WTC11 (cell line): Measurements from ENCODE around the gene TMC7.

ENCODE experiments used
- CREB1 ChIP-seq: sonication (generic); formaldehyde crosslinking; IDR thresholded peaks from 2 replicates; pipeline ENCODE4 v1.8.0; 2023; ENCODE audit warnings: mild to moderate bottlenecking, missing genetic modification reagents
- CREM ChIP-seq: sonication (generic); formaldehyde crosslinking; IDR thresholded peaks from 2 replicates; pipeline ENCODE4 v1.8.1; 2022; ENCODE audit warnings: mild to moderate bottlenecking, missing genetic modification reagents, moderate library complexity
- NFYB ChIP-seq: sonication (generic); formaldehyde crosslinking; conservative IDR thresholded peaks from 2 replicates; pipeline ENCODE4 v1.8.0; 2022; ENCODE audit warnings: low read depth, missing genetic modification reagents
- SOX15 ChIP-seq: fragments of 250-450 bp; sonication (Bioruptor Pico); IDR thresholded peaks from 2 replicates; pipeline ENCODE4 v1.9.0; 2021; ENCODE audit warnings: mild to moderate bottlenecking
- TF ChIP-seq, protein P1 (sequence below): sonication (generic); formaldehyde crosslinking; IDR thresholded peaks from 2 replicates; pipeline ENCODE4 v1.8.0; 2022; ENCODE audit warnings: mild to moderate bottlenecking, missing genetic modification reagents
- TF ChIP-seq, protein P2 (sequence below): fragments of 200-600 bp; IDR thresholded peaks from 2 replicates; pipeline ENCODE4 v1.8.0; 2022; ENCODE audit warnings: antibody characterized with exemption
- TF ChIP-seq, protein P3 (sequence below): sonication (generic); formaldehyde crosslinking; IDR thresholded peaks from 2 replicates; pipeline ENCODE4 v1.8.0; 2023; ENCODE audit warnings: missing genetic modification reagents
- TF ChIP-seq, protein P4 (sequence below): sonication (generic); formaldehyde crosslinking; IDR thresholded peaks from 2 replicates; pipeline ENCODE4 v1.8.0; 2023; ENCODE audit warnings: missing genetic modification reagents, mild to moderate bottlenecking, borderline replicate concordance
- TF ChIP-seq, protein P5 (sequence below): sonication (generic); formaldehyde crosslinking; IDR thresholded peaks from 2 replicates; pipeline ENCODE4 v1.8.1; 2023; ENCODE audit warnings: mild to moderate bottlenecking, missing genetic modification reagents

DNA sequence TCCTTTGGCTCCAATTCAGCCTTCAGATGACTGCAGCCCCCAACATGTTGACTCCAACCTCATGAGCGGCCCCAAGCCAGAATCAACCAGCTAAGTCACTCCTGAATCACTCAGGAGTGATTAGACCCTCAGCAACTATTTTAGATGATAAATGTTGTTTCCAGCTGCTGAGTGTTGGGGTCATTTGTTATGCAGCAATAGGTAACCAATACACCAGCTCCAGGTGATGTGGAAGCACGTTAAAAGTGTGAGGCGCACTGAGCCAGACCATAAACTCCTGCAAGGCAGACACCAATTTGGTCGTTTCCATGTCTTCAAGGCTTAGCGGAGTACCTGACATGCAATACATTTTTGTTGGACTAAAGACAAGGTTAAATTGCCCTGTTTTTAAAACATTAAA is 101.1 kb downstream of the TMC7 start:
- TF ChIP-seq, protein P1, sequence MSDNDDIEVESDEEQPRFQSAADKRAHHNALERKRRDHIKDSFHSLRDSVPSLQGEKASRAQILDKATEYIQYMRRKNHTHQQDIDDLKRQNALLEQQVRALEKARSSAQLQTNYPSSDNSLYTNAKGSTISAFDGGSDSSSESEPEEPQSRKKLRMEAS (CRISPR knock-in tag), result no peak
- TF ChIP-seq SOX15 (CRISPR knock-in tag) (no peak), NFYB (CRISPR knock-in tag) (no peak), CREM (no peak), CREB1 (CRISPR knock-in tag) (no peak)
- TF ChIP-seq, protein P2, sequence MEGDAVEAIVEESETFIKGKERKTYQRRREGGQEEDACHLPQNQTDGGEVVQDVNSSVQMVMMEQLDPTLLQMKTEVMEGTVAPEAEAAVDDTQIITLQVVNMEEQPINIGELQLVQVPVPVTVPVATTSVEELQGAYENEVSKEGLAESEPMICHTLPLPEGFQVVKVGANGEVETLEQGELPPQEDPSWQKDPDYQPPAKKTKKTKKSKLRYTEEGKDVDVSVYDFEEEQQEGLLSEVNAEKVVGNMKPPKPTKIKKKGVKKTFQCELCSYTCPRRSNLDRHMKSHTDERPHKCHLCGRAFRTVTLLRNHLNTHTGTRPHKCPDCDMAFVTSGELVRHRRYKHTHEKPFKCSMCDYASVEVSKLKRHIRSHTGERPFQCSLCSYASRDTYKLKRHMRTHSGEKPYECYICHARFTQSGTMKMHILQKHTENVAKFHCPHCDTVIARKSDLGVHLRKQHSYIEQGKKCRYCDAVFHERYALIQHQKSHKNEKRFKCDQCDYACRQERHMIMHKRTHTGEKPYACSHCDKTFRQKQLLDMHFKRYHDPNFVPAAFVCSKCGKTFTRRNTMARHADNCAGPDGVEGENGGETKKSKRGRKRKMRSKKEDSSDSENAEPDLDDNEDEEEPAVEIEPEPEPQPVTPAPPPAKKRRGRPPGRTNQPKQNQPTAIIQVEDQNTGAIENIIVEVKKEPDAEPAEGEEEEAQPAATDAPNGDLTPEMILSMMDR, result no peak
- TF ChIP-seq, protein P3, sequence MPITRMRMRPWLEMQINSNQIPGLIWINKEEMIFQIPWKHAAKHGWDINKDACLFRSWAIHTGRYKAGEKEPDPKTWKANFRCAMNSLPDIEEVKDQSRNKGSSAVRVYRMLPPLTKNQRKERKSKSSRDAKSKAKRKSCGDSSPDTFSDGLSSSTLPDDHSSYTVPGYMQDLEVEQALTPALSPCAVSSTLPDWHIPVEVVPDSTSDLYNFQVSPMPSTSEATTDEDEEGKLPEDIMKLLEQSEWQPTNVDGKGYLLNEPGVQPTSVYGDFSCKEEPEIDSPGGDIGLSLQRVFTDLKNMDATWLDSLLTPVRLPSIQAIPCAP (CRISPR knock-in tag), result no peak
- TF ChIP-seq, protein P4, sequence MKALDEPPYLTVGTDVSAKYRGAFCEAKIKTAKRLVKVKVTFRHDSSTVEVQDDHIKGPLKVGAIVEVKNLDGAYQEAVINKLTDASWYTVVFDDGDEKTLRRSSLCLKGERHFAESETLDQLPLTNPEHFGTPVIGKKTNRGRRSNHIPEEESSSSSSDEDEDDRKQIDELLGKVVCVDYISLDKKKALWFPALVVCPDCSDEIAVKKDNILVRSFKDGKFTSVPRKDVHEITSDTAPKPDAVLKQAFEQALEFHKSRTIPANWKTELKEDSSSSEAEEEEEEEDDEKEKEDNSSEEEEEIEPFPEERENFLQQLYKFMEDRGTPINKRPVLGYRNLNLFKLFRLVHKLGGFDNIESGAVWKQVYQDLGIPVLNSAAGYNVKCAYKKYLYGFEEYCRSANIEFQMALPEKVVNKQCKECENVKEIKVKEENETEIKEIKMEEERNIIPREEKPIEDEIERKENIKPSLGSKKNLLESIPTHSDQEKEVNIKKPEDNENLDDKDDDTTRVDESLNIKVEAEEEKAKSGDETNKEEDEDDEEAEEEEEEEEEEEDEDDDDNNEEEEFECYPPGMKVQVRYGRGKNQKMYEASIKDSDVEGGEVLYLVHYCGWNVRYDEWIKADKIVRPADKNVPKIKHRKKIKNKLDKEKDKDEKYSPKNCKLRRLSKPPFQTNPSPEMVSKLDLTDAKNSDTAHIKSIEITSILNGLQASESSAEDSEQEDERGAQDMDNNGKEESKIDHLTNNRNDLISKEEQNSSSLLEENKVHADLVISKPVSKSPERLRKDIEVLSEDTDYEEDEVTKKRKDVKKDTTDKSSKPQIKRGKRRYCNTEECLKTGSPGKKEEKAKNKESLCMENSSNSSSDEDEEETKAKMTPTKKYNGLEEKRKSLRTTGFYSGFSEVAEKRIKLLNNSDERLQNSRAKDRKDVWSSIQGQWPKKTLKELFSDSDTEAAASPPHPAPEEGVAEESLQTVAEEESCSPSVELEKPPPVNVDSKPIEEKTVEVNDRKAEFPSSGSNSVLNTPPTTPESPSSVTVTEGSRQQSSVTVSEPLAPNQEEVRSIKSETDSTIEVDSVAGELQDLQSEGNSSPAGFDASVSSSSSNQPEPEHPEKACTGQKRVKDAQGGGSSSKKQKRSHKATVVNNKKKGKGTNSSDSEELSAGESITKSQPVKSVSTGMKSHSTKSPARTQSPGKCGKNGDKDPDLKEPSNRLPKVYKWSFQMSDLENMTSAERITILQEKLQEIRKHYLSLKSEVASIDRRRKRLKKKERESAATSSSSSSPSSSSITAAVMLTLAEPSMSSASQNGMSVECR (CRISPR knock-in tag), result no peak
- TF ChIP-seq, protein P5, sequence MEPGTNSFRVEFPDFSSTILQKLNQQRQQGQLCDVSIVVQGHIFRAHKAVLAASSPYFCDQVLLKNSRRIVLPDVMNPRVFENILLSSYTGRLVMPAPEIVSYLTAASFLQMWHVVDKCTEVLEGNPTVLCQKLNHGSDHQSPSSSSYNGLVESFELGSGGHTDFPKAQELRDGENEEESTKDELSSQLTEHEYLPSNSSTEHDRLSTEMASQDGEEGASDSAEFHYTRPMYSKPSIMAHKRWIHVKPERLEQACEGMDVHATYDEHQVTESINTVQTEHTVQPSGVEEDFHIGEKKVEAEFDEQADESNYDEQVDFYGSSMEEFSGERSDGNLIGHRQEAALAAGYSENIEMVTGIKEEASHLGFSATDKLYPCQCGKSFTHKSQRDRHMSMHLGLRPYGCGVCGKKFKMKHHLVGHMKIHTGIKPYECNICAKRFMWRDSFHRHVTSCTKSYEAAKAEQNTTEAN, result no peak
